AG04450 (cell line): ENCODE results near the gene ZNF789. TPM values are rescaled to one million over a fixed set of nuclear protein-coding genes. Genes with fewer than 3 reads are reported as not detected.

ENCODE experiments used
- CTCF ChIA-PET: fragments of 300-600, 350-600 bp; formaldehyde crosslinking; extraction: SDS; loops from one replicate; lab custom pipeline; 2022; ENCODE audit warnings: antibody characterized with exemption, inconsistent platforms; lab: Charles Lee
- POLR2A ChIA-PET: fragments of 350-600 bp; formaldehyde crosslinking; extraction: SDS; loops from one replicate; lab custom pipeline; 2021; ENCODE audit warnings: antibody characterized with exemption, inconsistent platforms; lab: Yijun Ruan, JAX
- DNase-seq: peaks from one replicate; pipeline ENCODE4 v3.0.0-alpha.2; 2011; ENCODE audit warnings: low read depth, low spot score
- H3K27ac ChIP-seq: one replicate; pipeline ENCODE4 v1.5.1; 2012; ENCODE audit warnings: low read depth, low read length, control low read depth
- H3K27me3 ChIP-seq: one replicate; pipeline ENCODE4 v1.6.0; 2012; ENCODE audit warnings: low read length; ENCODE audit not compliant: control insufficient read depth, insufficient read depth
- H3K4me3 ChIP-seq: 2 replicates; pipeline ENCODE4 v1.5.1; 2011; ENCODE audit warnings: mild to moderate bottlenecking, low read depth, low read length, control low read depth
- H3K9me3 ChIP-seq: 2 replicates; pipeline ENCODE4 v1.5.1; 2012; ENCODE audit warnings: low read length; ENCODE audit not compliant: control insufficient read depth, insufficient read depth
- CTCF ChIP-seq: IDR thresholded peaks from 2 replicates; pipeline ENCODE4 v1.5.1; 2011; ENCODE audit warnings: low read depth, low read length, control low read depth, inconsistent platforms
- polyA plus RNA-seq: library from polyadenylated mRNA; depleted of rRNA; stranded (reverse); fragments of >200 nt; gene quantifications from 2 replicates; pipeline ENCODE4 v1.2.3, GENCODE V29; 2011

Gene ZNF789
- polyA plus RNA-seq, 1 experiment: 8.3 TPM

GRCh38 chr7:99457650-99458493, 14.8 kb upstream of the ZNF789 start:
- ChIA-PET CTCF (no interaction called here), POLR2A (no interaction called here)
- H3K9me3 ChIP-seq: no peaks in the 10 kb centered on the region
- H3K27ac ChIP-seq: no peak overlapping the region
- no peak overlapping the region for H3K4me3 ChIP-seq
- DNase-seq: no peak
- no peaks in the 10 kb centered on the region for H3K27me3 ChIP-seq
- TF ChIP-seq CTCF: no peak

- POLR2A ChIA-PET: no interaction called here
- CTCF ChIA-PET: no interaction called here
- peak; percentile 40 for TF ChIP-seq CTCF
- Histone ChIP-seq H3K4me3 (no peak overlapping the region), H3K9me3 (no peaks in the 10 kb centered on the region), H3K27ac (no peak overlapping the region), H3K27me3 (no peaks in the 10 kb centered on the region)
- DNase-seq: no peak
Observed at GRCh38 chr7:99459087-99459486, 13.6 kb upstream of the ZNF789 start.

GRCh38 chr7:99460651-99461050, 12.0 kb upstream of the ZNF789 start:
- no peaks in the 10 kb centered on the region for H3K27me3 ChIP-seq
- no peak for TF ChIP-seq CTCF
- H3K27ac ChIP-seq: no peak overlapping the region
- DNase-seq: no peak
- H3K4me3 ChIP-seq: no peak overlapping the region
- CTCF ChIA-PET: interaction anchor here (0.6 kb wide), 1 partner anchor 120 kb away, joined by 7 read pairs; no protein-coding TSS in a partner anchor
- peaks cover under 1% of the 10 kb centered on the region; the same call in 1 of the 2 replicates for H3K9me3 ChIP-seq
- POLR2A ChIA-PET: interaction anchor here (1.0 kb wide), 1 partner anchor 22 kb away, joined by 3 read pairs; the partner anchor contains the start of genes CPSF4 and PTCD1

GRCh38 chr7:99461221-99461620, 11.5 kb upstream of the ZNF789 start:
- TF ChIP-seq CTCF: 0 out of 2 replicates have a peak, but pooled peaks have one; percentile 11
- no peak for DNase-seq
- H3K27me3 ChIP-seq: no peaks in the 10 kb centered on the region
- POLR2A ChIA-PET: no interaction called here
- peaks cover 3% of the 10 kb centered on the region; the same call in 1 of the 2 replicates for H3K9me3 ChIP-seq
- H3K4me3 ChIP-seq: no peak overlapping the region
- CTCF ChIA-PET: no interaction called here
- H3K27ac ChIP-seq: no peak overlapping the region

GRCh38 chr7:99465421-99465768, 7.3 kb upstream of the ZNF789 start:
- no peak for TF ChIP-seq CTCF
- Histone ChIP-seq H3K4me3 (peak overlapping the region; percentile 97), H3K27me3 (no peaks in the 10 kb centered on the region), H3K27ac (peak overlapping the region; percentile 73), H3K9me3 (peaks cover 7% of the 10 kb centered on the region; the same call in 1 of the 2 replicates)
- DNase-seq: no peak
- CTCF ChIA-PET: interaction anchor here (0.6 to 0.7 kb wide), 3 partner anchors 8 to 528 kb away, joined by 3 to 10 read pairs (median 3); no protein-coding TSS in a partner anchor
- POLR2A ChIA-PET: no interaction called here
